Uterus (tissue), 4 donors: ENCODE results near the gene LYVE1. TPM values are rescaled to one million over a fixed set of nuclear protein-coding genes. Genes with fewer than 3 reads are reported as not detected.

Experiments
- DNase-seq, 2 donors: peaks; one replicate each; pipeline ENCODE4 v3.0.0-alpha.2; 2019 to 2020
- H3K27ac ChIP-seq, 2 donors: fragments of 200-600 bp; sonication (generic); 1 replicate in 1 of 2; 2 replicates in 1 of 2; pipeline ENCODE4 v1.5.1; 2016 to 2018
- H3K27me3 ChIP-seq, 2 donors: fragments of 200-600 bp; sonication (generic); one replicate each; pipeline ENCODE4 v1.5.1; 2018 to 2019; ENCODE audit warnings: control low read depth in 1 of 2
- H3K36me3 ChIP-seq, 2 donors: fragments of 200-600 bp; sonication (generic); one replicate each; pipeline ENCODE4 v1.5.1; 2019; ENCODE audit warnings: control low read depth in 1 of 2
- H3K4me1 ChIP-seq, 2 donors: fragments of 200-600 bp; sonication (generic); one replicate each; pipeline ENCODE4 v1.5.1; 2018 to 2019; ENCODE audit warnings: control low read depth in 1 of 2
- H3K4me3 ChIP-seq, 2 donors: fragments of 200-600 bp; sonication (generic); 1 replicate in 1 of 2; 2 replicates in 1 of 2; pipeline ENCODE4 v1.5.1; 2018 to 2019; ENCODE audit warnings: mild to moderate bottlenecking in 1 of 2
- H3K9me3 ChIP-seq, 2 donors: fragments of 200-600 bp; sonication (generic); one replicate each; pipeline ENCODE4 v1.5.1; 2019; ENCODE audit warnings: control low read depth in 1 of 2
- CTCF ChIP-seq, 4 experiments: fragments of 200-600 bp in 2 of 4; fragments of 450-650 bp in 2 of 4; sonication (generic) in 2 of 4; IDR thresholded peaks; one replicate each; pipeline ENCODE4 v1.5.1; 2016 to 2019; ENCODE audit warnings: antibody characterized with exemption in 4 of 4, mild to moderate bottlenecking in 2 of 4, moderate library complexity in 1 of 4
- POLR2A ChIP-seq, 2 donors: fragments of 450-650 bp; IDR thresholded peaks; one replicate each; pipeline ENCODE4 v1.6.1; 2016; ENCODE audit warnings: antibody characterized with exemption in 2 of 2, mild to moderate bottlenecking in 1 of 2, moderate library complexity in 1 of 2
- intact Hi-C: fragments of 100-400 bp; cut with DNase I; formaldehyde crosslinking; loops from one replicate; pipeline ENCODE4 v1.15.1; 2023; ENCODE audit warnings: low total_unique reads
- total RNA-seq, 4 donors: library from RNA; depleted of rRNA in 3 of 4; stranded (reverse); fragments of >200 nt in 3 of 4; gene quantifications; one replicate each; pipeline versions ENCODE4 v1.1.0 to v1.2.4, GENCODE V29; 2014 to 2023
- donor health status: DM: yes; HTN: yes; CAD: no.

Gene LYVE1
- total RNA-seq, 4 donors from 2014 or later, result 12.8 to 154 (median 44.0) TPM

GRCh38 chr11:10551290-10551592 is 17.2 kb downstream of the LYVE1 start:
- Histone ChIP-seq H3K4me3 (no peak overlapping the region), H3K27ac (no peak overlapping the region), H3K9me3 (no peaks in the 10 kb centered on the region), H3K36me3 (no peaks in the 10 kb centered on the region), H3K4me1 (no peaks in the 10 kb centered on the region), H3K27me3 (no peaks in the 10 kb centered on the region)
- intact Hi-C loops, result no loop called here
- DNase-seq, result no peak
- TF ChIP-seq CTCF (IDR thresholded peaks at IDR 0.05) (no peak), POLR2A (IDR thresholded peaks at IDR 0.05) (no peak)

GRCh38 chr11:10550503-10551289 is 17.8 kb downstream of the LYVE1 start:
- intact Hi-C loops, result no loop called here
- Histone ChIP-seq H3K4me1 (no peaks in the 10 kb centered on the region), H3K27ac (no peak overlapping the region), H3K27me3 (no peaks in the 10 kb centered on the region), H3K9me3 (no peaks in the 10 kb centered on the region), H3K36me3 (no peaks in the 10 kb centered on the region), H3K4me3 (no peak overlapping the region)
- TF ChIP-seq CTCF (IDR thresholded peaks at IDR 0.05), result no peak
- TF ChIP-seq POLR2A (IDR thresholded peaks at IDR 0.05), result no peak
- no peak for DNase-seq

- no peak for TF ChIP-seq CTCF (IDR thresholded peaks at IDR 0.05)
- no peak for TF ChIP-seq POLR2A (IDR thresholded peaks at IDR 0.05)
- Histone ChIP-seq H3K4me1 (no peaks in the 10 kb centered on the region), H3K27me3 (no peaks in the 10 kb centered on the region), H3K36me3 (no peaks in the 10 kb centered on the region), H3K27ac (no peak overlapping the region), H3K4me3 (no peak overlapping the region), H3K9me3 (no peaks in the 10 kb centered on the region)
- no peak for DNase-seq
- intact Hi-C loops, result no loop called here
Observed at GRCh38 chr11:10544491-10545465, 23.7 kb downstream of the LYVE1 start.

- intact Hi-C loops, result no loop called here
- no peaks in the 10 kb centered on the region for H3K36me3 ChIP-seq
- H3K4me3 ChIP-seq, result no peak overlapping the region
- H3K27me3 ChIP-seq, result no peaks in the 10 kb centered on the region
- no peaks in the 10 kb centered on the region for H3K9me3 ChIP-seq
- H3K27ac ChIP-seq, result no peak overlapping the region
- TF ChIP-seq POLR2A (IDR thresholded peaks at IDR 0.05) (no peak), CTCF (IDR thresholded peaks at IDR 0.05) (no peak)
- no peaks in the 10 kb centered on the region for H3K4me1 ChIP-seq
- DNase-seq, result no peak
Observed at GRCh38 chr11:10543782-10544181, 24.7 kb downstream of the LYVE1 start.

GRCh38 chr11:10542776-10543175 is 25.7 kb downstream of the LYVE1 start:
- Histone ChIP-seq H3K27me3 (no peaks in the 10 kb centered on the region), H3K9me3 (no peaks in the 10 kb centered on the region), H3K4me1 (no peaks in the 10 kb centered on the region), H3K4me3 (no peak overlapping the region), H3K27ac (no peak overlapping the region), H3K36me3 (no peaks in the 10 kb centered on the region)
- TF ChIP-seq CTCF (IDR thresholded peaks at IDR 0.05), result no peak
- no peak for TF ChIP-seq POLR2A (IDR thresholded peaks at IDR 0.05)
- no peak for DNase-seq
- intact Hi-C loops, result no loop called here
